ENCODE results near the gene PAK4. TPM values are rescaled to one million over a fixed set of nuclear protein-coding genes. Genes with fewer than 3 reads are reported as not detected.
A peak's percentile ranks its signal among the peaks of the same experiment; 100 is the strongest.

The PAK4 gene
- polyA plus RNA-seq, 1 of the 3 experiments (the other 2 are of a cell fraction) = 36.4 TPM

- ChIA-PET CTCF (interaction anchor here (1.6 to 2.3 kb wide), 2 partner anchors 16 to 54 kb away, joined by 3 to 9 read pairs; no protein-coding TSS in a partner anchor), POLR2A (no interaction called here)
- Histone ChIP-seq H3K79me2 (ENCODE audit: insufficient read depth) (no peaks in the 10 kb centered on the region), H3K9me3 (no peaks in the 10 kb centered on the region), H3K27me3 (ENCODE audit: insufficient read depth) (no peaks in the 10 kb centered on the region), H3K36me3 (replicated peaks in 1 of 2; ENCODE audit: control insufficient read depth in 1 of 2, insufficient read depth in 2 of 2, low read length in 1 of 2) (no peaks in the 10 kb centered on the region), H2AFZ (ENCODE audit: low read depth) (peak overlapping the region; percentile 22; the same call in 1 of the 2 replicates), H3K4me3 (ENCODE audit: low read depth in 2 of 2, low read length in 1 of 2) (no peak overlapping the region), H4K20me1 (ENCODE audit: insufficient read depth) (no peaks in the 10 kb centered on the region), H3K4me2 (no peak overlapping the region), H3K9me2 (no peaks in the 10 kb centered on the region), H3K27ac (ENCODE audit: low read depth in 2 of 2, low read length in 1 of 2) (no peak overlapping the region), H3K9ac (no peak overlapping the region), H3K4me1 (ENCODE audit: control insufficient read depth in 1 of 2, insufficient read depth in 2 of 2, low read depth in 1 of 2, low read length in 1 of 2) (peaks cover 0 to 3% of the 10 kb centered on the region in 2 experiments; a peak in 1 of 4 replicates), H3F3A (replicated peaks; ENCODE audit: insufficient read depth) (peaks cover 10% of the 10 kb centered on the region)
- 75% methylated on average over 7 of the region's 7 CpGs for WGBS (ENCODE audit: low lambda C conversion rate)
- no peak for DNase-seq
- TF ChIP-seq GABPA (IDR thresholded peaks at IDR 0.05; ENCODE audit: low read depth) = no peak
- TF ChIP-seq RFX5 (IDR thresholded peaks at IDR 0.05; ENCODE audit: low read length) = no peak
- no peak for TF ChIP-seq USF2 (IDR thresholded peaks at IDR 0.05; ENCODE audit: borderline replicate concordance, low read depth, low read length)
These were observed 19.4 kb upstream of the PAK4 start for GRCh38 chr19:39106194-39106593.

GRCh38 chr19:39109641-39110040 is 15.9 kb upstream of the PAK4 start:
- no peak overlapping the region for H3K9ac ChIP-seq
- H3K27me3 ChIP-seq (ENCODE audit: insufficient read depth) = no peaks in the 10 kb centered on the region
- no peaks in the 10 kb centered on the region for H3K9me2 ChIP-seq
- ChIA-PET POLR2A (no interaction called here), CTCF (interaction anchor here (0.6 to 5.2 kb wide), 34 partner anchors 10 to 450 kb away, joined by 3 to 64 read pairs (median 4); partner anchors contain the start of genes ACP7 and SYCN)
- H3F3A ChIP-seq (replicated peaks; ENCODE audit: insufficient read depth) = peaks cover 10% of the 10 kb centered on the region
- no peak overlapping the region for H3K4me2 ChIP-seq
- H3K36me3 ChIP-seq (replicated peaks in 1 of 2; ENCODE audit: control insufficient read depth in 1 of 2, insufficient read depth in 2 of 2, low read length in 1 of 2) = no peaks in the 10 kb centered on the region
- H3K27ac ChIP-seq (ENCODE audit: low read depth in 2 of 2, low read length in 1 of 2) = no peak overlapping the region
- no peaks in the 10 kb centered on the region for H3K79me2 ChIP-seq (ENCODE audit: insufficient read depth)
- no peak overlapping the region for H2AFZ ChIP-seq (ENCODE audit: low read depth)
- H3K9me3 ChIP-seq = no peaks in the 10 kb centered on the region
- H3K4me1 ChIP-seq (ENCODE audit: control insufficient read depth in 1 of 2, insufficient read depth in 2 of 2, low read depth in 1 of 2, low read length in 1 of 2) = peaks cover 0 to 8% of the 10 kb centered on the region in 2 experiments; a peak in 1 of 4 replicates
- H4K20me1 ChIP-seq (ENCODE audit: insufficient read depth) = no peaks in the 10 kb centered on the region
- H3K4me3 ChIP-seq (ENCODE audit: low read depth in 2 of 2, low read length in 1 of 2) = no peak overlapping the region
- DNase-seq = no peak
- TF ChIP-seq CTCF (IDR thresholded peaks at IDR 0.05) = no peak
- no peak for TF ChIP-seq TEAD4 (IDR thresholded peaks at IDR 0.05; ENCODE audit: borderline replicate concordance, insufficient read depth)
- no peak for TF ChIP-seq ELF1 (IDR thresholded peaks at IDR 0.05)
- TF ChIP-seq RAD21 (IDR thresholded peaks at IDR 0.05; ENCODE audit: low read length) = no peak
- no peak for TF ChIP-seq RCOR1 (IDR thresholded peaks at IDR 0.05; ENCODE audit: low read length)
- TF ChIP-seq PBX3 (IDR thresholded peaks at IDR 0.05) = no peak
- no peak for TF ChIP-seq GATA2 (CRISPR knock-in tag; IDR thresholded peaks at IDR 0.05)
- no peak for TF ChIP-seq USF2 (IDR thresholded peaks at IDR 0.05; ENCODE audit: borderline replicate concordance, low read depth, low read length)
- TF ChIP-seq POLR2AphosphoS5 (IDR thresholded peaks at IDR 0.05; ENCODE audit: low read depth, low read length) = no peak
- TF ChIP-seq REST (IDR thresholded peaks at IDR 0.05; ENCODE audit: low read depth, low read length) = no peak
- no peak for TF ChIP-seq NRF1 (IDR thresholded peaks at IDR 0.05; ENCODE audit: low read depth, low read length)
